ENCODE measurements around the gene ZBED4.

Gene ZBED4

DNA sequence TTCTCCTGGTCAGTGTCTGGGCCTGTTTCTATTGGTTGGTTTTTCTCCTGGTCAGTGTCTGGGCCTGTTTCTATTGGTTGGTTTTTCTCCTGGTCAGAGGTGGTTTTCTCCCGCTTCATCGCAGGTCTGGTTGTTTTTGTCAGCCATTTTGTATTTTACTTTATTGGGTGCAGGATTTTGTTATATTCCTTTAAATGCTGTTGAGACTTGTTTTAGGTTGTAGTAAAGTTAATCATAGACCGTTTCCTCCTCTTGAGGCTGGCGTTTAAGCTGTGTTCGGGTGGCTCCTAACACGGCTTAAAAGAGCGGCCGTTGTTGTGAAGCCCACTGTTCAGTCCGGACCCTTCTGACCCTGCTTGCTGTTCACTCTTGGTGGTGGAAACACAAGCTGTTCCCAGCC is 26.2 kb downstream of the ZBED4 start:
- no peak for DNase-seq

DNA sequence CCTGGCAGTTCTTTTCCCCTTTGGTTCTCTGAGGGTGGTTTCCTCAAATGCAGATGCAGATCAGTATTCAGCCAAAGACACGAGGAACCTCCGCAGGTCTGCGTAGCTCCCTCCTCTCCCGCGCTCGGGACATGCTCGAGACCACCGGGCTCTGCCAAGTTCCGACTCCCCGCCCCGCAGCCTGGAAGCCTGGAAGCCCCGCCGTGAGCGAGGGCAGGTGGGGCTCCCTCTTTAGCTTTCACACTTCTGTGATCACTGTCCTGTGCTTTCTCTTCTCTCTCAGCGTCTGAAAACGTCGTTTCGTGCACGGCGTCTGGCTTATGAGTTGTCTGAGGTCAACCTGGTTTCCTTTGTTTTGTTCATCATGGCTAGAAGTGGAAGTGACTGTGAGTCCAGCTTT is 26.6 kb downstream of the ZBED4 start:
- DNase-seq, result no peak

DNA sequence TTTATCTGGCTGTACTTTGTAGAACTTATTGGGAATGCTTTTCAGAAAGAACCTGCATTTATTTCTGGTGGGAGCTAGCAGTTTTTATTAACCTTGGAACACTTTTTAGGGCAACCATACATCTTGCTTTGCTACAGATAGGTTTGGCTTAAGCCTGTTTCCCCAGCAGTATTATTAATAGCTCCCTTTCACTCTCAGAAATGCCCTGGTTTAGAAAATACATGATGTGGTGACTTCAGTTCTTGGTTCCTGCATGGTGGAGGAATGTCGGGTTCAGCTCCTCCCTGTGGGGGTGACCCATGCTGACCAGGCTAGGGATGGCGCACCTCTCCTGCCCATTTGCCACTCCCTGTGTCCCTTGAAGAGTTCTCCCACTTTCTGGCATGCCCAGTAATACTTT is 28.2 kb downstream of the ZBED4 start:
- DNase-seq, result no peak

- DNase-seq, result no peak
Observed at GRCh38 chr22:49882519-49883293, 29.1 kb downstream of the ZBED4 start.

GRCh38 chr22:49883294-49883640 is 29.6 kb downstream of the ZBED4 start:
- no peak for DNase-seq

- no peak for DNase-seq
Observed at GRCh38 chr22:49884075-49884474, 30.4 kb downstream of the ZBED4 start.

- no peak for DNase-seq
Observed at GRCh38 chr22:49884503-49885260, 31.0 kb downstream of the ZBED4 start.

- DNase-seq, result no peak
Observed at GRCh38 chr22:49885281-49885680, 31.6 kb downstream of the ZBED4 start.

DNA sequence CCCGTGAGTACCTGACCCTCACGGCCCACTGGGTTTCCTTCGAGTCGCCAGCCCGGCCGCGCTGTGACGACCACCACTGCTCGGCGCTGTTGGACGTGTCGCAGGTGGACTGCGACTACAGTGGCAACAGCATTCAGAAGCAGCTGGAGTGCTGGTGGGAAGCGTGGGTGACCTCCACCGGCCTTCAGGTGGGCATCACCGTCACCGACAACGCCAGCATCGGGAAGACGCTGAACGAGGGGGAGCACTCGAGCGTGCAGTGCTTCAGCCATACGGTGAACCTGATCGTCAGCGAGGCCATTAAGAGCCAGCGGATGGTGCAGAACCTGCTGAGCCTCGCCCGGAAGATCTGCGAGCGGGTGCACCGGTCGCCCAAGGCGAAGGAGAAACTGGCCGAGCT is 32.2 kb downstream of the ZBED4 start:
- DNase-seq, result no peak

DNA sequence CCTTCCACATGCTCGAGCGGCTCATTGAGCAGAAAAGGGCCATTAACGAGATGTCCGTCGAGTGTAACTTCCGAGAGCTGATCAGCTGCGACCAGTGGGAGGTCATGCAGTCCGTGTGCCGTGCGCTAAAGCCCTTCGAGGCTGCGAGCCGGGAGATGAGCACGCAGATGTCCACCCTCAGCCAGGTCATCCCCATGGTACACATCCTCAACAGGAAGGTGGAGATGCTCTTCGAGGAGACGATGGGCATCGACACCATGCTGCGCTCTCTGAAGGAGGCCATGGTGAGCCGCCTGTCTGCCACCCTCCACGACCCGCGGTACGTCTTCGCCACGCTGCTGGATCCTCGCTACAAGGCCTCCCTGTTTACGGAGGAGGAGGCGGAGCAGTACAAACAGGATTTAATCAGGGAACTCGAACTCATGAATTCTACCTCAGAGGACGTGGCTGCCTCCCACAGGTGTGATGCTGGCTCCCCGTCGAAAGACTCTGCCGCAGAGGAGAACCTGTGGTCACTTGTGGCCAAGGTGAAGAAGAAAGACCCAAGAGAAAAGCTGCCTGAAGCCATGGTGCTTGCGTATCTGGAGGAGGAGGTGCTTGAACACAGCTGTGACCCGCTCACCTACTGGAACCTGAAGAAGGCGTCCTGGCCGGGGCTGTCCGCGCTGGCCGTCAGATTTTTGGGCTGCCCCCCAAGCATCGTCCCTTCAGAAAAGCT is 32.9 kb downstream of the ZBED4 start:
- no peak for DNase-seq

GRCh38 chr22:49887064-49887451 is 33.4 kb downstream of the ZBED4 start:
- DNase-seq, result no peak

DNA sequence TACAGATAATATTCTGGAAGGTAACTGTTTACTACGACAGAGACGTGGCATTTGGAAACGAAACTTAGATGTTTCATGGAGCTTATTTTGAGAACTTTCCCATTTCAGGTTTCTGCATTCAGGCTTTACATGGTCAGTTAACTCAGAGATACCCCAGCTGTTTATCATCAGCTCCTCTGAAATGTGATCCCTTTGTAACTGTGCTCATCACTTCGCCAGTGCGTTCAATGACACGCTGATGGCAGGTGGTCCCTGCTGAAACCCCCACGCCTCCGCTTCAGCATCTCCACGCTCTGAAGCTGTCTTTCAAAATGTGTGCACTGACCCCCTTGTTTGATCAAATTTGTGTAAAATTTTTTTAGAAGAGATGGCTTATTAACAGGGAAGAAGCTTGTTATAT is 34.1 kb downstream of the ZBED4 start:
- DNase-seq, result no peak

GRCh38 chr22:49889071-49889470 is 35.4 kb downstream of the ZBED4 start:
- DNase-seq, result no peak

DNA sequence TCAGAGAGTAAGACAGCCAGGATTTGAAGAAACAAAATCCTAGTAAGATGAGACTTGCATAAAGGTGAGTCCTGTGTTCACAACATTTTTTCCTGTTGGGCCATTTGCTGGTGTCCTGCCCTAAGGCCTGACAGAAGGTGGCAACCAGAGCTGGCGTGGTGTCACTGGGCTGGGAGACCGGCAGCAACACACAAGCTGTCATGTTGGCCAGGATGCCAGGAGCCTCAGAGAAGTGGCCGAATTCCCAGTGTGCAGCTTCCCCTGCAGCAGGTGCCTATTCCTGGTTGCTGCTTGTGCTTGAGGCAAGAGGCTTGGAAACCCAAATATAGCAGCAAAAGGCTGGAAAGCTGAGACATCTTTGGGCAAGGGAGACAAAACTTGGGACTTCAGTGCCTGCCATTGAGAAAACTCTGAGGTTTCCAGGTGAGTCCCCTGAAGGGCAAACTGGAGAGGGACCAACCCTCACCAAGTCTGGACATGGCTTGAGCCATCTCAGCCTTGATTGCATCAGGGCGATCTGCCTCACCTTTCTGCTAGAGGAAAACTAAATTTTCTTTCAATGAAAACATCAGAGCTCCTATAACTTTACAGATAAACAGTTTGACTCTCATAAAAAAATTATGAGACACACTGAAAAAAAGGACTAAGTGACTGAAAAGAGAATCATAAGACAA is 38.7 kb downstream of the ZBED4 start:
- no peak for DNase-seq

DNA sequence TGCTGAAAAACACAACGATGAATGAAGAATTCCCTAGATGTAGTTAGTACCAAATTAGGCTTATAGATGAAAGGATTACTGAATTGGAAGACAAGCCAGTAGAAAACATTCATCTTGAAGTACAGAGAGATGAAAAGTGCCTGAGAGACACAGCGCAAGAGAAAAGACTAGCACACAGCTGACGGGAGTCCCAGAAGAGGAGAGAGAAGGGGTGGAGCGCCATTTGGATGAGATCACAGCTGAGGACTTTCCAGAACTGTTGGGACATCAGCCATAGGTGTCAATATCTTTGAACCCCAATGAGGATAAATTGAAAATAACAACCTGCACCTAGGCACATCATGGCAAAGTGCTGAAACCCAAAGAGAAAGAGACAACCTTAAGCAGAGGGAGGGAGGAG is 39.4 kb downstream of the ZBED4 start:
- no peak for DNase-seq

DNA sequence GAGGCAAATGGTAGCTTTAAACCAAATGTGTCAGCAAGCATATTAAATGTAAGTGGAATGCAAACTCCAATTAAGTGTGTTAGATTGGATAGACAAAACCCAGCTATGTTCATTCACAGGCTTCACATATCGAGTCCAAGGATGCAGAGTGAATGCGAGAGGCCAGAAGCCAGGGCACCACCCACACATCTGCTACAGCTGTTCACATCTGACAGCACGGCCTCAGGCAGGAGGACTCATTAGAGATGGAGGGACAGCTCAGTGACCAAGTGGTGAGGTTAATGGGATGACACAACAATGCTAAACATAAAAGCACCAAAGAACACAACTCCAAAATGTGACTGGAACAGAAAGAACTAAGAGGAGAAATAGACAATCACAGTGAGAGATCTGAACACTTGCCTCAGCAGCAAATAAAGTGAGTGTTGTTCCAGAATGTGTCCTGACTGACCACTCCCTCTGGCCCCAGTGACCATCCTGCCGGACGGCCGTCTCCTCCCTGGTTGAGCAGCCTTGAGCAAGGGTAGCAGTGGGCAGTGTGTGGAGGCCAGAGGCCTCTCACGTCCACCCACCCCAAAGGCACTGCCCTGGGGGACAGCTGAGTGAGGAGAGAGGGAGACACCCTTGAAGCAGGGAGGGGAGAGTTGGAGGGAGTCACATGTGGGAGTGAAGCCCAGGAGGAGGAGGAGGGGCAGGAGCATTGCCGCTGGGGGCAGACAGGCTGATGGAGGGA is 40.8 kb downstream of the ZBED4 start:
- no peak for DNase-seq

DNA sequence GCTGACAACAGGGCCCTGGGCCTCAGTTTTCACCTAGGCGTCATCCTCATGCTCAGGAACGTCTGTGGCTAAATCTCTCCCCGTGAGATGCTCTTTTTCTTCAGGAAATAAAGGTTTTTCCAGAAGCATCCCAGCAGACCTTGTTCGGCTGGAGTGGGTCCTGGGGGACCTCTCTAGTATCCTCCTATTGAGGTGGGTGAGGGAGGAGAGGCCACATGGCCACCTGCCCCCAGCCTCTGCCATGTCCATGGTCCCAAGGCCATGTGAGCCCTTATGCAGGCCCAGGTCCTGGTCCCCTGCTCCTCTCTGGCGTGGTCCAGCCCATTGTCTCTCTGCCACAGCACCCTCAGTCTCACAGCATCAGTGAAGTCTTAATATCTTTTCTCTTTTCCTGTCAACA is 42.6 kb downstream of the ZBED4 start:
- no peak for DNase-seq

DNA sequence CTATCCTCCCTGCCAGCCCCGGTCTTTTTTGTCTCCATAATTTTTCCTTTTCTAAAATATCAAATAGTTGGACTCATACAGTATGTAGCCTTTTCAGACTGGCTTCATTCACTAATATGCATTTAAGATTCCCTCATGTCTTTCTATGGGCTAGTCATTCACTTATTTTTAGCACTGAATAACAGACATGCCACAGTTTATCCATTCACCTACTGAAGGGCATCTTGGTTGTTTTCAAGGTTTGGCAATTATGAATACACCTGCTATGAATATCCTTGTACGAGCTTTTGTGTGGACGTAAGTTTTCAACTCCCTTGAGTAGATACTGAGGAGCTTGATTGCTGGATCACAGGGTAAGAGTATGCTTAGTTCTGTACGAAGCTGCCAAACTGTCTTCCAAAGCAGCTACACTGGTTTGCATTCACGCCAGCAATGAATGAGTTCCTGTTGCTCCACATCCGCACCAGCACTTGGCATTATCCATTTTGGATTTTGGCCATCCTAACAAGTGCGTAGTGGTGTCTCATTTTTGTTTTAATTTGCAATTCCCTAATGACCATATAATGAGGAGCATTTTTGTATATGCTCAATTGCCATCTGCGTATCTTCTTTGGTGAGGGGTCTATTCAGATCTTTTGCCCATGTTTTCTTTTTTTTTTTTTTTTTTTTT is 43.5 kb downstream of the ZBED4 start:
- no peak for DNase-seq

DNA sequence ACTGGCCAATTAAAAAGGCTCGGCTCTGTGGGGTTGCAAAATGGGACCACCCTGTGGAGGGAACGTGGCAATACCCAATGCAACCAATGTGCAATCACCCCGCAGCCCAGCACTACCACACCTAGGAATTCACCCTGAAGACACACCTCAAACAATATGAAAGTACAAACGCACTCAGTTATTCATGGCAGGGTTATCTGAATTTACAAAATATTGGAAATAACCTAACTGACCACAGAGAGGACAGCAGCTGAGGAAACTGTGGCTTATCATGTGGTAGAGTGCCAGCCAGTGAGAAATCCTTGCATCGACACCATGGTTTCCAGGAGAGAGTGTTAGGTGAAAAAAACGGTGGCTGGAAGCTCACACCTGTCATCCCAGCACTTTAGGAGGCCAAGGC is 45.9 kb downstream of the ZBED4 start:
- no peak for DNase-seq

DNA sequence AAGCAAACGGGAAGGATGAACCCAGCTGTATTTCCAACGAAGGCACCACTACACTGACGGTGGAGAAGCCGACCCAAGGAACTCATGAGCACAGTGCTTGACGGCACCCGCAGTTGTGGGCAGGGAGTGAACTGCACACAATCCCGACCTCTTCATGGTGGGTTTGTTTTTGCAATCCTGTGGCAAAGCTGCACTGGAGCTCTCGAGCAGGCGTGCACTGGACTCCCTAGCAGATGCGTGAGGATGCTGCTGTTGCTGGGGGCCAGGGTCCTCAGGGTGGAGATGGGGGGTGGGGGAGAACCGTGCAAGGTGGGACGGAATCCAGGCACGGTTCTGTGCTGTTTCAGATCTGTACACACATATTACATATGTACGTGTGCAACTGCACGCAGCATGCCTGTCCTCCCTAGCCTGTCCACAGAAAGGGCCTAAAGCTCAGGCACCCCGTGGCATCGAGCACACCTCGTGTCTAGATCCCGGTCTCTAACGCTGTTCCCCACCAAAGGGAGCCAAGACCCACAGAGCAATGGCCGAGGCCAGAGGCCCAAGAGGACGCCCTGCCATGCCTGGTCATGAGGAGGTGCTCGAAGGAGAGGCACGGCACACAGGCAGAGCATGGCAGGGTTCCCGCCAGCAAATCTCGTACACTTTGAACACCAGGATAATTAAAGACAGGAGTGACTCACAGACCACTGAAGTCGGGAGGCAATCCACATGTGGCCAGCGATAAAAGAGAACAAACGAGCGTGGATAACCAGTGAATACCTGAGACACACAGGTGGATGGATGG is 47.0 kb downstream of the ZBED4 start:
- no peak for DNase-seq

DNA sequence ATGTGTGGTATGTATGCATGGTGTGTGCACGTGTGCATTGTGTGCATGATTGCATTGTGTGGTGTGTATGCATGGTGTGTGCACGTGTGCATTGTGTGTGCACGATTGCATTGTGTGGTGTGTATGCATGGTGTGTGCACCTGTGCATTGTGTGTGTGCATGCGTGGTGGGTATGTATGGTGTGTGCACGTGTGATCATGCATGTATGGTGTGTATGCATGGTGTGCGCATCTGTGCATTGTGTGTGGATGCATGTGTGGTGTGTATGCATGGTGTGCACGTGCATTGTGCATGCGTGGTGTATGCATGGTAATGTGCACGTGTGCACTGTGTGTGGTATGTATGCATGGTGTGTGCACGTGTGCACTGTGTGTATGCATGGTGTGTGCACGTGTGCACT is 47.8 kb downstream of the ZBED4 start:
- DNase-seq, result no peak
